Naive thymus-derived CD8-positive, alpha-beta T cell (primary cell): Measurements from ENCODE around the gene IDI1. TPM values are rescaled to one million over a fixed set of nuclear protein-coding genes. Genes with fewer than 3 reads are reported as not detected.
A peak's percentile ranks its signal among the peaks of the same experiment; 100 is the strongest.

Experiments used
- ATAC-seq, 2 donors: fragments of 150-1000 bp; cut with Tn5 transposase in 1 of 2; sonication (Bioruptor Pico), chemical (Tn5 transposase) in 1 of 2; 1 replicate in 1 of 2; 2 replicates in 1 of 2; pipeline ENCODE4 v1.10.0; 2021; ENCODE audit warnings: mild to moderate bottlenecking in 2 of 2, moderate library complexity in 2 of 2
- POLR2A ChIA-PET: fragments of 350-600 bp; sonication (Branson Sonifier 250); formaldehyde crosslinking; loops from one replicate; lab custom pipeline; 2021; ENCODE audit warnings: antibody characterized with exemption; lab: Charles Lee
- DNase-seq, 10 donors: peaks; one replicate each; pipeline versions ENCODE4 v3.0.0 to v3.0.0-alpha.2; 2020 to 2022
- H3K27ac Mint-ChIP-seq, 10 donors: one replicate each; pipeline ENCODE4 v1.8.0; 2020 to 2022; ENCODE audit warnings: mild to moderate bottlenecking in 10 of 10, mixed read lengths in 10 of 10, moderate library complexity in 4 of 10, inconsistent platforms in 1 of 10
- H3K27me3 Mint-ChIP-seq, 5 donors: one replicate each; pipeline ENCODE4 v1.8.0; 2021 to 2022; ENCODE audit warnings: mixed read lengths in 5 of 5
- H3K36me3 Mint-ChIP-seq, 3 donors: one replicate each; pipeline ENCODE4 v1.8.0; 2020 to 2022; ENCODE audit warnings: mixed read lengths in 3 of 3, mild to moderate bottlenecking in 2 of 3, inconsistent platforms in 1 of 3
- H3K4me1 Mint-ChIP-seq, 4 donors: one replicate each; pipeline ENCODE4 v1.8.0; 2021 to 2022; ENCODE audit warnings: mixed read lengths in 4 of 4
- H3K4me3 Mint-ChIP-seq, 10 donors: one replicate each; pipeline ENCODE4 v1.8.0; 2020 to 2022; ENCODE audit warnings: mild to moderate bottlenecking in 10 of 10, mixed read lengths in 10 of 10, moderate library complexity in 6 of 10, inconsistent platforms in 1 of 10
- H3K9me3 Mint-ChIP-seq, 9 donors: one replicate each; pipeline ENCODE4 v1.8.0; 2020 to 2022; ENCODE audit warnings: mixed read lengths in 9 of 9, mild to moderate bottlenecking in 3 of 9, inconsistent platforms in 1 of 9, moderate library complexity in 1 of 9
- polyA plus RNA-seq, 3 donors: library from polyadenylated mRNA; unstranded; fragments of 300-500 nt; fragmentation: Illumina TruSeq; gene quantifications; one replicate each; pipeline ENCODE4 v1.2.3, GENCODE V29; 2021
- total RNA-seq, 8 experiments: library from RNA in 2 of 8; stranded (reverse) in 2 of 8; gene quantifications; one replicate each; pipeline ENCODE4 v1.2.3 and lab custom pipeline; 2021 to 2026

IDI1 gene
- total RNA-seq (10 to 100 TPM; 29.0 to 33.9 TPM), polyA plus RNA-seq (10 to 100 TPM; 31.0 to 53.5 (median 33.9) TPM), total RNA-seq (lab: John Stamatoyannopoulos, UW) (105 to 168 (median 131) reads per million in 6 experiments)

- Mint-ChIP-seq H3K4me1 (peaks cover 24 to 76% (median 67%) of the 10 kb centered on the region in 4 donors), H3K36me3 (peaks cover 0 to 21% (median 4%) of the 10 kb centered on the region in 3 donors), H3K4me3 (peak within 1 kb of the TSS; percentile 91 to 97 (median 94)), H3K27me3 (no peaks in the 10 kb centered on the region), H3K27ac (peak within 1 kb of the TSS; percentile 94 to 99 (median 98)), H3K9me3 (no peaks in the 10 kb centered on the region)
- ATAC-seq (peak; percentile 81 to 83), DNase-seq (peak; percentile 94 to 98 (median 96))
- POLR2A ChIA-PET, result interaction anchor here (0.7 to 2.9 kb wide), 13 partner anchors 9 to 153 kb away, joined by 3 to 26 read pairs (median 5); partner anchors contain the start of genes GTPBP4 and LARP4B
Measured at GRCh38 chr10:1048732-1049424, at the start of gene IDI1. Gene IDI1, minus strand, starts transcription at chr10:1049119. Its CDS starts 116 bp downstream, at chr10:1049003.

- DNase-seq (no peak), ATAC-seq (no peak)
- no peaks in the 10 kb centered on the region for H3K27me3 Mint-ChIP-seq
- POLR2A ChIA-PET, result interaction anchor here (1.1 kb wide), 1 partner anchor 24 kb away, joined by 3 read pairs; no protein-coding TSS in a partner anchor
- H3K4me1 Mint-ChIP-seq, result peaks cover 12 to 28% (median 20%) of the 10 kb centered on the region in 4 donors
- no peak overlapping the region for H3K4me3 Mint-ChIP-seq
- peaks cover 0 to 18% (median 7%) of the 10 kb centered on the region in 3 donors for H3K36me3 Mint-ChIP-seq
- H3K9me3 Mint-ChIP-seq, result no peaks in the 10 kb centered on the region
- H3K27ac Mint-ChIP-seq, result peak overlapping the region in 4 of 10 donors; percentile 20 to 72 (median 58)
Measured at GRCh38 chr10:1097436-1097835, 48.5 kb upstream of the IDI1 start.

GRCh38 chr10:1096287-1096889 lies 47.5 kb upstream of the IDI1 start:
- POLR2A ChIA-PET, result no interaction called here
- Mint-ChIP-seq H3K4me1 (peaks cover 9 to 19% (median 18%) of the 10 kb centered on the region in 4 donors), H3K27me3 (no peaks in the 10 kb centered on the region), H3K36me3 (peaks cover 0 to 13% (median 7%) of the 10 kb centered on the region in 3 donors), H3K27ac (no peak overlapping the region), H3K4me3 (no peak overlapping the region), H3K9me3 (no peaks in the 10 kb centered on the region)
- DNase-seq (no peak), ATAC-seq (no peak)

GRCh38 chr10:1095498-1095897 lies 46.6 kb upstream of the IDI1 start:
- no peaks in the 10 kb centered on the region for H3K27me3 Mint-ChIP-seq
- H3K36me3 Mint-ChIP-seq, result peaks cover 0 to 12% (median 7%) of the 10 kb centered on the region in 3 donors
- DNase-seq (no peak), ATAC-seq (no peak)
- no peak overlapping the region for H3K4me3 Mint-ChIP-seq
- H3K4me1 Mint-ChIP-seq, result peaks cover 6 to 16% (median 13%) of the 10 kb centered on the region in 4 donors
- H3K9me3 Mint-ChIP-seq, result no peaks in the 10 kb centered on the region
- H3K27ac Mint-ChIP-seq, result no peak overlapping the region
- POLR2A ChIA-PET, result no interaction called here

- Mint-ChIP-seq H3K36me3 (peaks cover 4 to 21% (median 10%) of the 10 kb centered on the region in 3 donors), H3K27me3 (no peaks in the 10 kb centered on the region), H3K4me3 (no peak overlapping the region), H3K4me1 (peaks cover 2 to 14% (median 6%) of the 10 kb centered on the region in 4 donors), H3K27ac (no peak overlapping the region), H3K9me3 (no peaks in the 10 kb centered on the region)
- POLR2A ChIA-PET, result no interaction called here
- ATAC-seq (no peak), DNase-seq (no peak)
Measured at GRCh38 chr10:1094112-1095057, 45.5 kb upstream of the IDI1 start.

GRCh38 chr10:1093696-1094095 lies 44.8 kb upstream of the IDI1 start:
- peaks cover 0 to 11% (median 2%) of the 10 kb centered on the region in 4 donors for H3K4me1 Mint-ChIP-seq
- DNase-seq (no peak), ATAC-seq (no peak)
- H3K36me3 Mint-ChIP-seq, result peaks cover 4 to 28% (median 10%) of the 10 kb centered on the region in 3 donors
- H3K27me3 Mint-ChIP-seq, result no peaks in the 10 kb centered on the region
- H3K9me3 Mint-ChIP-seq, result no peaks in the 10 kb centered on the region
- H3K4me3 Mint-ChIP-seq, result no peak overlapping the region
- H3K27ac Mint-ChIP-seq, result peak overlapping the region in 2 of 10 donors; percentile 15 to 73
- POLR2A ChIA-PET, result no interaction called here

- peaks cover 0 to 2% (median 0%) of the 10 kb centered on the region in 9 donors for H3K9me3 Mint-ChIP-seq
- H3K4me1 Mint-ChIP-seq, result peaks cover 8 to 20% (median 9%) of the 10 kb centered on the region in 4 donors
- H3K27ac Mint-ChIP-seq, result peak overlapping the region in 2 of 10 donors; percentile 27 to 80
- ATAC-seq (no peak), DNase-seq (no peak)
- no peaks in the 10 kb centered on the region for H3K27me3 Mint-ChIP-seq
- H3K4me3 Mint-ChIP-seq, result no peak overlapping the region
- POLR2A ChIA-PET, result no interaction called here
- H3K36me3 Mint-ChIP-seq, result peaks cover 9 to 58% (median 18%) of the 10 kb centered on the region in 3 donors
Measured at GRCh38 chr10:1090696-1091095, 41.8 kb upstream of the IDI1 start.

- no peak overlapping the region for H3K4me3 Mint-ChIP-seq
- DNase-seq (no peak), ATAC-seq (no peak)
- H3K9me3 Mint-ChIP-seq, result peaks cover 0 to 2% (median 0%) of the 10 kb centered on the region in 9 donors
- H3K27me3 Mint-ChIP-seq, result no peaks in the 10 kb centered on the region
- POLR2A ChIA-PET, result no interaction called here
- peaks cover 9 to 72% (median 21%) of the 10 kb centered on the region in 3 donors for H3K36me3 Mint-ChIP-seq
- H3K27ac Mint-ChIP-seq, result peak overlapping the region in 1 of 10 donors; percentile 61
- peaks cover 8 to 22% (median 10%) of the 10 kb centered on the region in 4 donors for H3K4me1 Mint-ChIP-seq
Measured at GRCh38 chr10:1089017-1089689, 40.2 kb upstream of the IDI1 start.

GRCh38 chr10:1086787-1087186 lies 37.9 kb upstream of the IDI1 start:
- POLR2A ChIA-PET, result no interaction called here
- H3K27ac Mint-ChIP-seq, result peak overlapping the region in 7 of 10 donors; percentile 18 to 78 (median 58)
- no peak for ATAC-seq
- no peaks in the 10 kb centered on the region for H3K27me3 Mint-ChIP-seq
- H3K9me3 Mint-ChIP-seq, result peaks cover 0 to 2% (median 0%) of the 10 kb centered on the region in 9 donors
- H3K4me1 Mint-ChIP-seq, result peaks cover 8 to 29% (median 10%) of the 10 kb centered on the region in 4 donors
- no peak for DNase-seq
- H3K4me3 Mint-ChIP-seq, result peak overlapping the region in 1 of 10 donors; percentile 11
- H3K36me3 Mint-ChIP-seq, result peaks cover 9 to 96% (median 15%) of the 10 kb centered on the region in 3 donors

- no peaks in the 10 kb centered on the region for H3K27me3 Mint-ChIP-seq
- H3K9me3 Mint-ChIP-seq, result peaks cover 0 to 2% (median 0%) of the 10 kb centered on the region in 9 donors
- H3K27ac Mint-ChIP-seq, result no peak overlapping the region
- POLR2A ChIA-PET, result no interaction called here
- H3K4me1 Mint-ChIP-seq, result peaks cover 8 to 27% (median 10%) of the 10 kb centered on the region in 4 donors
- ATAC-seq (no peak), DNase-seq (no peak)
- H3K36me3 Mint-ChIP-seq, result peaks cover 9 to 96% (median 16%) of the 10 kb centered on the region in 3 donors
- no peak overlapping the region for H3K4me3 Mint-ChIP-seq
Measured at GRCh38 chr10:1085258-1085657, 36.3 kb upstream of the IDI1 start.

- DNase-seq, result no peak
- H3K27me3 Mint-ChIP-seq, result no peaks in the 10 kb centered on the region
- H3K4me3 Mint-ChIP-seq, result no peak overlapping the region
- H3K36me3 Mint-ChIP-seq, result peaks cover 4 to 98% (median 19%) of the 10 kb centered on the region in 3 donors
- H3K9me3 Mint-ChIP-seq, result peaks cover 0 to 2% (median 0%) of the 10 kb centered on the region in 9 donors
- H3K4me1 Mint-ChIP-seq, result peaks cover 8 to 23% (median 8%) of the 10 kb centered on the region in 4 donors
- POLR2A ChIA-PET, result no interaction called here
- peak overlapping the region in 2 of 10 donors; percentile 18 to 73 for H3K27ac Mint-ChIP-seq
- no peak for ATAC-seq
Measured at GRCh38 chr10:1084011-1084950, 35.4 kb upstream of the IDI1 start.
